Measurements from ENCODE around the gene PRKACA.

The PRKACA gene

GRCh38 chr19:14097532-14098151, 19.9 kb downstream of the PRKACA start:
- no peak for FAIRE-seq
- DNase-seq (ENCODE audit: extremely low spot score, insufficient read length, low read depth): no peak

GRCh38 chr19:14096272-14096992, 21.1 kb downstream of the PRKACA start:
- no peak for FAIRE-seq

GRCh38 chr19:14094854-14095253, 22.7 kb downstream of the PRKACA start:
- DNase-seq (ENCODE audit: extremely low spot score, insufficient read length, low read depth) (no peak), FAIRE-seq (no peak)

More at GRCh38 chr19:14096272-14096992, 21.1 kb downstream of the PRKACA start:
- no peak for DNase-seq (ENCODE audit: extremely low spot score, insufficient read length, low read depth)

- DNase-seq (ENCODE audit: extremely low spot score, insufficient read length, low read depth) (no peak), FAIRE-seq (no peak)
Measured at GRCh38 chr19:14093117-14093823, 24.3 kb downstream of the PRKACA start.

- DNase-seq (ENCODE audit: extremely low spot score, insufficient read length, low read depth) (no peak), FAIRE-seq (peak; percentile 26)
Measured at GRCh38 chr19:14091813-14092462, 25.6 kb downstream of the PRKACA start.

- peak; percentile 83 for FAIRE-seq
- peak; percentile 72 for DNase-seq (ENCODE audit: extremely low spot score, insufficient read length, low read depth)
Measured at GRCh38 chr19:14091081-14091812, 26.3 kb downstream of the PRKACA start.

GRCh38 chr19:14090509-14091080, 27.0 kb downstream of the PRKACA start, which contains the start of gene SAMD1:
Gene SAMD1 (minus strand): TSS chr19:14090751.
- FAIRE-seq (no peak), DNase-seq (ENCODE audit: extremely low spot score, insufficient read length, low read depth) (peak; percentile 65)

GRCh38 chr19:14089662-14090508, 27.7 kb downstream of the PRKACA start:
- FAIRE-seq (peak; percentile 56), DNase-seq (ENCODE audit: extremely low spot score, insufficient read length, low read depth) (no peak)

GRCh38 chr19:14089412-14089661, 28.2 kb downstream of the PRKACA start:
- DNase-seq (ENCODE audit: extremely low spot score, insufficient read length, low read depth) (no peak), FAIRE-seq (peak; percentile 48)

- DNase-seq (ENCODE audit: extremely low spot score, insufficient read length, low read depth): no peak
- FAIRE-seq: peak; percentile 12
Measured at GRCh38 chr19:14088634-14089411, 28.7 kb downstream of the PRKACA start.

- no peak for DNase-seq (ENCODE audit: extremely low spot score, insufficient read length, low read depth)
- FAIRE-seq: no peak
Measured at GRCh38 chr19:14086098-14086497, 31.5 kb downstream of the PRKACA start.

GRCh38 chr19:14085309-14085995, 32.1 kb downstream of the PRKACA start, which contains the start of gene C19orf67:
Gene C19orf67 (minus strand): TSS chr19:14085783. CDS start chr19:14085627, 156 bp downstream.
- FAIRE-seq (no peak), DNase-seq (ENCODE audit: extremely low spot score, insufficient read length, low read depth) (no peak)

GRCh38 chr19:14082675-14082960, 34.9 kb downstream of the PRKACA start:
- FAIRE-seq: no peak

GRCh38 chr19:14081797-14082674, 35.5 kb downstream of the PRKACA start:
- DNase-seq (ENCODE audit: extremely low spot score, insufficient read length, low read depth): no peak
- peak; percentile 5 for FAIRE-seq

More at GRCh38 chr19:14082675-14082960, 34.9 kb downstream of the PRKACA start:
- DNase-seq (ENCODE audit: extremely low spot score, insufficient read length, low read depth): no peak

GRCh38 chr19:14080887-14081796, 36.4 kb downstream of the PRKACA start:
- peak; percentile 99 for FAIRE-seq
- peak; percentile 95 for DNase-seq (ENCODE audit: extremely low spot score, insufficient read length, low read depth)

- DNase-seq (ENCODE audit: extremely low spot score, insufficient read length, low read depth) (no peak), FAIRE-seq (no peak)
Measured at GRCh38 chr19:14078411-14078810, 39.2 kb downstream of the PRKACA start.
